Pancreas (tissue), 10 donors: ENCODE results near the gene SLN. TPM values are rescaled to one million over a fixed set of nuclear protein-coding genes. Genes with fewer than 3 reads are reported as not detected.

Source experiments
- ATAC-seq, 4 donors: fragments of 200-7000 bp; cut with Tn5 transposase; one replicate each; pipeline versions ENCODE4 v1.8.0 to v1.9.1; 2020; ENCODE audit warnings: mild to moderate bottlenecking in 4 of 4, moderate library complexity in 4 of 4
- DNase-seq, 6 donors: peaks; one replicate each; pipeline ENCODE4 v3.0.0-alpha.2; 2020
- FAIRE-seq: peaks from 2 replicates; lab custom pipeline; 2012; peaks lifted over from hg19 to GRCh38; lab: Jason Lieb, UNC
- H3K27ac ChIP-seq, 4 donors: fragments of 200-600 bp; sonication (generic); 1 replicate in 3 of 4; 2 replicates in 1 of 4; pipeline versions ENCODE4 v1.5.0 to v1.8.0; 2020
- H3K27me3 ChIP-seq, 4 donors: fragments of 200-600 bp; one replicate each; pipeline ENCODE4 v1.8.0; 2021
- H3K36me3 ChIP-seq, 3 donors: fragments of 200-600 bp; sonication (generic) in 1 of 3; one replicate each; pipeline versions ENCODE4 v1.5.0 to v1.8.0; 2020 to 2021
- H3K4me1 ChIP-seq, 3 donors: fragments of 200-600 bp; one replicate each; pipeline ENCODE4 v1.8.0; 2021
- H3K4me3 ChIP-seq, 4 donors: fragments of 200-600 bp; sonication (generic) in 2 of 4; one replicate each; pipeline versions ENCODE4 v1.5.0 to v1.8.0; 2020 to 2021
- H3K9me3 ChIP-seq, 4 donors: fragments of 200-600 bp; one replicate each; pipeline ENCODE4 v1.8.0; 2021
- WGBS, 2 donors: extraction: QIAGEN DNeasy Blood & Tissue Kit; methylation state at CpG; one replicate each; pipeline ENCODE4 v1.1.7; 2013; 5-methylcytosine and 5-hydroxymethylcytosine counted together
- intact Hi-C, 3 donors: fragments of 100-400 bp; cut with DNase I; formaldehyde crosslinking; loops; one replicate each; pipeline versions ENCODE4 v1.11.1 to v1.14.2; 2022
- polyA plus RNA-seq, 2 donors: library from polyadenylated mRNA; stranded (reverse); fragments of 200-250 nt; gene quantifications; one replicate each; pipeline ENCODE4 v1.2.3, GENCODE V29; 2013
- total RNA-seq, 6 donors: library from RNA; stranded (reverse); fragmentation: NEBNext Ultra II Directional in 4 of 6; extraction: Animal tissue kit (Norgen Biotek cat#: 25700) in 4 of 6; gene quantifications; one replicate each; pipeline versions ENCODE4 v1.2.1 to v1.2.4, GENCODE V29; 2021 to 2023
- TF ChIP-seq, protein P1 (sequence below), 4 donors: fragments of 200-600 bp; sonication (generic) in 3 of 4; IDR thresholded peaks; one replicate each; pipeline versions ENCODE4 v1.5.0 to v1.8.0; 2021; ENCODE audit warnings: antibody characterized with exemption in 4 of 4
- donor health status: healthy with polysubstance abuse.
- donor health status: DM: no; HTN: no; CAD: no; lungs with moderate emphysema.
- donor health status: DM: no; HTN: no; CAD: no.
- donor health status: control.
- donor health status: control.
- donor health status: Bipolar disorder and iron deficiency.
- donor health status: DM: yes; HTN: yes; CAD: no.
- donor health status: DM: no; HTN: no; CAD: no.
- donor health status: DM: no; HTN: no; CAD: no.
- donor health status: DM: yes; HTN: yes; CAD: no.

SLN gene
- total and polyA plus RNA-seq, 8 donors: 0.19 TPM; not detected in 7

DNA sequence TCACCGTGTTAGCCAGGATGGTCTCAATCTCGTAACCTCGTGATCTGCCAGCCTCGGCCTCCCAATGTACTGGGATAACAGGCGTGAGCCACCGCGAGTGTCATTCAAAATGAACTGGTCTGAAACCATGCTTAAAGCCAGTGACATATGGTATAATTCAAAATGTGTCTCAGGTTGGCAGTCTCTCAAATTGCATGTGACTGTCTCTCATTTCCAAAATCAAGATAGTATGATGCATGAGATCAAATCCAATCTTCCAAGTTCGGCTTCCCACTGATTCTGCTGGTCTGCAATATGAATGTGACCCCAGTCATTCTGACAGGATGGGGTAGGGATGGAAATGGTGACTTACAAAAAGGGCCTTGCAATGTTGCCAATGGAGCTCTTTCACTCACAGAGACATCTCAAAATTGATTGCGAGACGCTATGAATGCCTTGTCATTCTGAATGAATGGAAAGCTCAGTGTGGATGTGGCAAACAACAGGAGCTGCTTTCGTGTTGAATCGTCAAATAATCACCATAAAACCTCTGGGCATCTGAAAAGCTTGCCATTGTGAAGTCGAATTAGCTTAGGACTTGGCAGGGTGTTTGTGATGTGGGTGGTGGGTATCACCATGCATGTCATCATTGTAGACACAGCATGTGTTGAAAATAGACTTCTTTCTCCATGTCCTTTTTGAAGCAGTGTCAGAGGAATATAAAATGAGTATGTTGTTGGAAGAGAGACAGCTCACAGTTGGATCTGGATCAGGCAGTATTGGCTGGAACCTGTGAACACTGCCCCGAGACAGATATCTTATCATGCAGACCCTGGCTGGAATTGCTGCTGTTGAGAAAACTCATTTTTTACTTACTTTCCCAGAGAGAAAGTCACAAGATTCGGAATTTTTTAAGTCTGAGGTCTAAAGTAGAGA is 12.2 kb downstream of the SLN start:
- H3K4me3 ChIP-seq: no peak overlapping the region
- intact Hi-C loops: no loop called here
- H3K4me1 ChIP-seq: no peaks in the 10 kb centered on the region
- H3K27me3 ChIP-seq: no peaks in the 10 kb centered on the region
- H3K9me3 ChIP-seq: no peaks in the 10 kb centered on the region
- WGBS, 2 donors: 75 to 77% methylated on average over 15 of the region's 15 CpGs
- no peak overlapping the region for H3K27ac ChIP-seq
- H3K36me3 ChIP-seq: no peaks in the 10 kb centered on the region
- no peak for FAIRE-seq
- DNase-seq: no peak
- ATAC-seq: no peak
- TF ChIP-seq, protein P1, sequence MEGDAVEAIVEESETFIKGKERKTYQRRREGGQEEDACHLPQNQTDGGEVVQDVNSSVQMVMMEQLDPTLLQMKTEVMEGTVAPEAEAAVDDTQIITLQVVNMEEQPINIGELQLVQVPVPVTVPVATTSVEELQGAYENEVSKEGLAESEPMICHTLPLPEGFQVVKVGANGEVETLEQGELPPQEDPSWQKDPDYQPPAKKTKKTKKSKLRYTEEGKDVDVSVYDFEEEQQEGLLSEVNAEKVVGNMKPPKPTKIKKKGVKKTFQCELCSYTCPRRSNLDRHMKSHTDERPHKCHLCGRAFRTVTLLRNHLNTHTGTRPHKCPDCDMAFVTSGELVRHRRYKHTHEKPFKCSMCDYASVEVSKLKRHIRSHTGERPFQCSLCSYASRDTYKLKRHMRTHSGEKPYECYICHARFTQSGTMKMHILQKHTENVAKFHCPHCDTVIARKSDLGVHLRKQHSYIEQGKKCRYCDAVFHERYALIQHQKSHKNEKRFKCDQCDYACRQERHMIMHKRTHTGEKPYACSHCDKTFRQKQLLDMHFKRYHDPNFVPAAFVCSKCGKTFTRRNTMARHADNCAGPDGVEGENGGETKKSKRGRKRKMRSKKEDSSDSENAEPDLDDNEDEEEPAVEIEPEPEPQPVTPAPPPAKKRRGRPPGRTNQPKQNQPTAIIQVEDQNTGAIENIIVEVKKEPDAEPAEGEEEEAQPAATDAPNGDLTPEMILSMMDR (IDR thresholded peaks at IDR 0.05): no peak

DNA sequence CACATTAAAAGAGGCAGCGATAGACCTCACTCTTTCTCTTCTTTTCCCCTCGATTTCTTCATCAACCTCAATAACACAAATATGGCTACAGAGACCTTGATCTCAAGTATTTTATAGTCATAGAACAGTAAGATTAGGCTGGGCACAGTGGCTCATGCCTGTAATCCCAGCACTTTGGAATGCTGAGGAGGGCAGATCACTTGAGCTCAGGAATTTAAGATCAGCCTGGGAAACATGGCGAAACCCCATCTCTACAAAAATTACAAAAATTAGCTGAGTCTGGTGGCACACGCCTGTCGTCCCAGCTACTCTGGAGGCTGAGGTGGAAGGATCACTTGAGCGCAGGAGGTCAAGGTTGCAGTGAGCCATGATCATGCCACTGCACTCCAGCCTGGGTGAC is 14.6 kb downstream of the SLN start:
- Histone ChIP-seq H3K27ac (no peak overlapping the region), H3K4me3 (no peak overlapping the region), H3K4me1 (no peaks in the 10 kb centered on the region), H3K27me3 (peaks cover 0 to 6% (median 0%) of the 10 kb centered on the region in 4 donors), H3K36me3 (no peaks in the 10 kb centered on the region), H3K9me3 (no peaks in the 10 kb centered on the region)
- 60 to 78% methylated on average over 6 of the region's 6 CpGs for WGBS, 2 donors
- DNase-seq (no peak), ATAC-seq (no peak), FAIRE-seq (no peak)
- intact Hi-C loops: no loop called here
- TF ChIP-seq, protein P1 (IDR thresholded peaks at IDR 0.05): no peak

DNA sequence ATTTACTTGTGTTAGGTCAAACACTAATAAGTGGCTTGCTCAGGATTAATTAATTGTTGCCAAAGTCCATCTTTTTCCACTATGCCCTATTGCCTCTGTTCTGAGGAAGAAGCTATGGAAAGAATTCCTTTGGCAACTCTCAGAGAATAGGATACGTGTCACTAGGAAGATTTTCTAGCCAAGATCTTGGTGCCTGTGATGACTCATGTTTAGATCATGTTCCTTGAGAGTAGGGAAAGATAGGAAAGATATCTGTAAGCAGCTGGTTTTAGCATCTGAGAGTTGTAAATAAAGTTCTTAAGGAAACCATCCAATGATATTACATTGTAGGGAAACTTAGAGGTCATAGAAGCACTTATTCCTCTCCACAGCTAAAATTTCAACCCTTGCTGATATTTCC is 15.7 kb downstream of the SLN start:
- ATAC-seq (peak in 1 of 4 donors; percentile 55), FAIRE-seq (no peak), DNase-seq (no peak)
- Histone ChIP-seq H3K9me3 (no peaks in the 10 kb centered on the region), H3K27ac (no peak overlapping the region), H3K27me3 (peaks cover 0 to 6% (median 0%) of the 10 kb centered on the region in 4 donors), H3K36me3 (no peaks in the 10 kb centered on the region), H3K4me1 (no peaks in the 10 kb centered on the region), H3K4me3 (no peak overlapping the region)
- TF ChIP-seq, protein P1 (IDR thresholded peaks at IDR 0.05): no peak
- intact Hi-C loops: no loop called here
- 27 to 31% methylated on average over 1 of the region's 1 CpG for whole genome bisulfite sequencing, 2 donors

DNA sequence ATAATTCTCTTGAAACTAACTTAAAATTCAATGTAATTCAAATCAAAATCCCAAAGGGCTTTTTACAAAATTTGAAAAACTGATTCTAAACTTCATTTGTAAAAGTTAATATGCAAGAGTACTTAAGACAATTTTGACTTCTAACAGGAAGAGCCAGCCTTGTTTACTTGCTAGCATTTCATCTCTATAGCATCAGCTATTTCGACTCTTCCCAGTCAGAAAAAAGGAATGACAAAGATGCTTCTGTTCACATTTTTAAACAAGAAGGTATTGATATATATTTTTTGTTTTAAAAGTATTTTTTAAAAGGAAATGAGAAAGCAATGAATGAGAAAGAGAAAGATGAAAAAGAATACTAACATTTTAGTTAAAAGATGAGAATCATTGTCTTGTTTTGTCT is 16.4 kb downstream of the SLN start:
- no peak overlapping the region for H3K27ac ChIP-seq
- no peak for ATAC-seq
- DNase-seq: no peak
- 66 to 74% methylated on average over 1 of the region's 1 CpG for WGBS, 2 donors
- no peaks in the 10 kb centered on the region for H3K9me3 ChIP-seq
- TF ChIP-seq, protein P1 (IDR thresholded peaks at IDR 0.05): no peak
- FAIRE-seq: no peak
- peaks cover 0 to 6% (median 0%) of the 10 kb centered on the region in 4 donors for H3K27me3 ChIP-seq
- no peaks in the 10 kb centered on the region for H3K4me1 ChIP-seq
- intact Hi-C loops: no loop called here
- H3K4me3 ChIP-seq: no peak overlapping the region
- H3K36me3 ChIP-seq: no peaks in the 10 kb centered on the region
